ENCODE measurements around the gene MTAP. TPM values are rescaled to one million over a fixed set of nuclear protein-coding genes. Genes with fewer than 3 reads are reported as not detected.
"Not testable (repeated sequence)": the region's sequence is repeated elsewhere in the genome, so short reads cannot be mapped to it uniquely, and the experiment has no call there.

The MTAP gene
- total RNA-seq, 1 experiment from 2014 or later = 34.7 TPM

DNA sequence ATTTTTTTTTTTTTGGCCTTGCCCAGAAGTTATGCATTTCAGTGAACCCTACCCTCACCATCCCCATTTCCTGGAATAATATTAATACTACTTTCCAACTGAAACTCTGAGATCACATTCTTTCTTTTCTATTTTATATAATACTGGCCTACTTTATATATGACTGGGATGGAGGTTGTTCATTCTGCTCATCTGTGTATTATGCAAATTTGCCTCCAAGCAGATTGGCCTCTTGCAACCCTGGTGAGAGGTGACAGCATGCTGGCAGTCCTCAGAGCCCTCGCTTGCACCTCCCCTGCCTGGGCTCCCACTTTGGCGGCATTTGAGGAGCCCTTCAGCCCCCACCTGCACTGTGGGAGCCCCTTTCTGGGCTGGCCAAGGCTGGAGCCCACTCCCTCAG is 156.4 kb downstream of the MTAP start:
- DNase-seq (no peak), ATAC-seq (no peak)
- CTCF ChIA-PET = no interaction called here
- no peaks in the 10 kb centered on the region for H3K27me3 ChIP-seq (ENCODE audit: low read length)
- no TSS peak for BruUV-seq (replicated peaks)
- intact Hi-C loops (cut with micrococcal nuclease) = no loop called here
- H3K4me2 ChIP-seq (ENCODE audit: low read length) = no peak overlapping the region
- H3K9me2 ChIP-seq (replicated peaks; ENCODE audit: low read length) = no peaks in the 10 kb centered on the region
- no peak overlapping the region for H3K27ac ChIP-seq (ENCODE audit: low read length)
- H3K4me3 ChIP-seq (ENCODE audit: low read length) = no peak overlapping the region
- H3K4me1 ChIP-seq (ENCODE audit: insufficient read depth, low read length) = no peaks in the 10 kb centered on the region
- no peaks in the 10 kb centered on the region for H3K9me3 ChIP-seq (ENCODE audit: low read length)
- H3K79me2 ChIP-seq (ENCODE audit: low read length) = no peaks in the 10 kb centered on the region
- POLR2A ChIA-PET (ENCODE audit: unreplicated experiment) = no interaction called here
- H2AFZ ChIP-seq (ENCODE audit: low read length) = no peak overlapping the region
- H4K20me1 ChIP-seq (ENCODE audit: low read length) = no peaks in the 10 kb centered on the region
- TF ChIP-seq EZH2phosphoT487 (IDR thresholded peaks at IDR 0.05; ENCODE audit: borderline replicate concordance, low read length) (no peak), EZH2 (IDR thresholded peaks at IDR 0.05; ENCODE audit: low read length, unreplicated experiment) (no peak)
- TF ChIP-seq, protein P1, sequence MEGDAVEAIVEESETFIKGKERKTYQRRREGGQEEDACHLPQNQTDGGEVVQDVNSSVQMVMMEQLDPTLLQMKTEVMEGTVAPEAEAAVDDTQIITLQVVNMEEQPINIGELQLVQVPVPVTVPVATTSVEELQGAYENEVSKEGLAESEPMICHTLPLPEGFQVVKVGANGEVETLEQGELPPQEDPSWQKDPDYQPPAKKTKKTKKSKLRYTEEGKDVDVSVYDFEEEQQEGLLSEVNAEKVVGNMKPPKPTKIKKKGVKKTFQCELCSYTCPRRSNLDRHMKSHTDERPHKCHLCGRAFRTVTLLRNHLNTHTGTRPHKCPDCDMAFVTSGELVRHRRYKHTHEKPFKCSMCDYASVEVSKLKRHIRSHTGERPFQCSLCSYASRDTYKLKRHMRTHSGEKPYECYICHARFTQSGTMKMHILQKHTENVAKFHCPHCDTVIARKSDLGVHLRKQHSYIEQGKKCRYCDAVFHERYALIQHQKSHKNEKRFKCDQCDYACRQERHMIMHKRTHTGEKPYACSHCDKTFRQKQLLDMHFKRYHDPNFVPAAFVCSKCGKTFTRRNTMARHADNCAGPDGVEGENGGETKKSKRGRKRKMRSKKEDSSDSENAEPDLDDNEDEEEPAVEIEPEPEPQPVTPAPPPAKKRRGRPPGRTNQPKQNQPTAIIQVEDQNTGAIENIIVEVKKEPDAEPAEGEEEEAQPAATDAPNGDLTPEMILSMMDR (conservative IDR thresholded peaks at IDR 0.05; ENCODE audit: low read depth, low read length) = no peak
- no peak overlapping the region for H3K9ac ChIP-seq (ENCODE audit: low read length)
- no peaks in the 10 kb centered on the region for H3K36me3 ChIP-seq (ENCODE audit: low read depth, low read length)
- no peaks in the 10 kb centered on the region for H3F3A ChIP-seq (ENCODE audit: low read length, unreplicated experiment)

DNA sequence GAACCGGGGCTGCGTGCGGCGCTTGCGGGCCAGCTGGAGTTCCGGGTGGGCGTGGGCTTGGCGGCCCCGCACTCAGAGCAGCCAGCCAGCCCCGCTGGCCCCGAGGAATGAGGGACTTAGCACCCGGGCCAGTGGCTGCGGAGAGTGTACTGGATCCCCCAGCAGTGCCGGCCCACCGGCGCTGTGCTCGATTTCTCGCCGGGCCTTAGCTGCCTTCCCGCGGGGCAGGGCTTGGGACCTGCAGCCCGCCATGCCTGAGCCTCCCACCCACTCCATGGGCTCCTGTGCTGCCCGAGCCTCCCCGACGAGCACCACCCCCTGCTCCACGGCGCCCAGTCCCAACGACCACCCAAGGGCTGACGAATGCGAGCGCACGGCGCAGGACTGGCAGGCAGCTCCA is 156.8 kb downstream of the MTAP start:
- H4K20me1 ChIP-seq (ENCODE audit: low read length); H3K9me2 ChIP-seq (replicated peaks; ENCODE audit: low read length); H3K9ac ChIP-seq (ENCODE audit: low read length); H3K4me1 ChIP-seq (ENCODE audit: insufficient read depth, low read length); CTCF ChIA-PET; intact Hi-C loops (cut with micrococcal nuclease); H3F3A ChIP-seq (ENCODE audit: low read length, unreplicated experiment); ATAC-seq; BruUV-seq (replicated peaks); DNase-seq; H3K9me3 ChIP-seq (ENCODE audit: low read length); H3K27me3 ChIP-seq (ENCODE audit: low read length); H2AFZ ChIP-seq (ENCODE audit: low read length); H3K27ac ChIP-seq (ENCODE audit: low read length); H3K79me2 ChIP-seq (ENCODE audit: low read length); H3K36me3 ChIP-seq (ENCODE audit: low read depth, low read length); H3K4me3 ChIP-seq (ENCODE audit: low read length); H3K4me2 ChIP-seq (ENCODE audit: low read length); POLR2A ChIA-PET (ENCODE audit: unreplicated experiment): not testable (repeated sequence)

DNA sequence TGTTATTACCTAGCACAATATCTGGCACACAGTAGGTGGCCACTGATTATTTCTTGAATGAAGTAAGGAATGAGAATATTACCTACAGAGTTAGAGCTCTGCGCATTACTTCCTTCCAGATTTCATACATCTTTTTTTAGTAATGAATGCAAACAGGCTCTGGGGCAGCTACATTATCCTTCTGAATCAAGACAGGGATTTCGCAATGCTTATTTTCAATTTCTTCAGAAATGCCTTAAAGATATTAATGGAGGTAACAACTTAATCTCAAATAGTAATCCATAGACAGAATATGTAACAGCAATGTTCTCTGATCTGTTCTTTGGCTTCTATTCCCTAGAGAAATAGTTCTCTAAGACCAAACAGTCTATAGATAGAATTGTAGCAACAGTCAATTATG is 159.1 kb downstream of the MTAP start:
- TF ChIP-seq, protein P1 (conservative IDR thresholded peaks at IDR 0.05; ENCODE audit: low read depth, low read length) = no peak
- TF ChIP-seq EZH2 (IDR thresholded peaks at IDR 0.05; ENCODE audit: low read length, unreplicated experiment) = no peak
- no peak for TF ChIP-seq EZH2phosphoT487 (IDR thresholded peaks at IDR 0.05; ENCODE audit: borderline replicate concordance, low read length)
- H2AFZ ChIP-seq (ENCODE audit: low read length) = no peak overlapping the region
- no peaks in the 10 kb centered on the region for H3K27me3 ChIP-seq (ENCODE audit: low read length)
- H3K4me1 ChIP-seq (ENCODE audit: insufficient read depth, low read length) = no peaks in the 10 kb centered on the region; the same call in 1 of the 2 replicates
- no peak overlapping the region for H3K9ac ChIP-seq (ENCODE audit: low read length)
- ATAC-seq (no peak), DNase-seq (no peak)
- no peaks in the 10 kb centered on the region for H3K79me2 ChIP-seq (ENCODE audit: low read length)
- no peaks in the 10 kb centered on the region for H3F3A ChIP-seq (ENCODE audit: low read length, unreplicated experiment)
- H3K4me2 ChIP-seq (ENCODE audit: low read length) = no peak overlapping the region
- H4K20me1 ChIP-seq (ENCODE audit: low read length) = no peaks in the 10 kb centered on the region
- H3K9me3 ChIP-seq (ENCODE audit: low read length) = no peaks in the 10 kb centered on the region
- intact Hi-C loops (cut with micrococcal nuclease) = no loop called here
- BruUV-seq (replicated peaks) = no TSS peak
- H3K4me3 ChIP-seq (ENCODE audit: low read length) = no peak overlapping the region
- ChIA-PET CTCF (no interaction called here), POLR2A (ENCODE audit: unreplicated experiment) (no interaction called here)
- no peak overlapping the region for H3K27ac ChIP-seq (ENCODE audit: low read length)
- H3K9me2 ChIP-seq (replicated peaks; ENCODE audit: low read length) = no peaks in the 10 kb centered on the region
- no peaks in the 10 kb centered on the region for H3K36me3 ChIP-seq (ENCODE audit: low read depth, low read length)

Measured in PC-3 (cell line).